Neural cell (in vitro differentiated cells): Measurements from ENCODE around the gene EPHA8. TPM values are rescaled to one million over a fixed set of nuclear protein-coding genes. Genes with fewer than 3 reads are reported as not detected.

Experiments used
- H2AFZ ChIP-seq: fragments of 200-600, 300-800 bp; sonication (generic), shearing (Covaris generic); 2 replicates; pipeline ENCODE4 v1.6.0; 2014; ENCODE audit warnings: low read depth, mild to moderate bottlenecking, antibody characterized with exemption, low read length, moderate library complexity
- H3F3A ChIP-seq: fragments of 200-600 bp; shearing (Covaris generic); 2 replicates; pipeline ENCODE4 v1.6.1; 2016; ENCODE audit warnings: mild to moderate bottlenecking, moderate library complexity, mixed read lengths, antibody characterized with exemption, low read length; ENCODE audit not compliant: insufficient read depth, poor library complexity, severe bottlenecking
- H3K27ac ChIP-seq: fragments of 200-600, 300-800 bp; sonication (generic), shearing (Covaris generic); 2 replicates; pipeline ENCODE4 v1.5.1; 2014; ENCODE audit warnings: mild to moderate bottlenecking, low read length, moderate library complexity
- H3K27me3 ChIP-seq: fragments of 300-800, 200-600 bp; sonication (generic), shearing (Covaris generic); 2 replicates; pipeline ENCODE4 v1.6.0; 2014; ENCODE audit warnings: mild to moderate bottlenecking, low read depth, low read length, moderate library complexity; ENCODE audit not compliant: insufficient read depth
- H3K36me3 ChIP-seq: fragments of 300-800, 200-600 bp; sonication (generic), shearing (Covaris generic); 2 replicates; pipeline ENCODE4 v1.5.1; 2014; ENCODE audit warnings: mild to moderate bottlenecking, antibody characterized with exemption, low read length, moderate library complexity; ENCODE audit not compliant: insufficient read depth
- H3K4me2 ChIP-seq: fragments of 300-800, 200-600 bp; sonication (generic), shearing (Covaris generic); 2 replicates; pipeline ENCODE4 v1.6.0; 2014; ENCODE audit warnings: mild to moderate bottlenecking, low read length
- H3K4me3 ChIP-seq: fragments of 300-800, 200-600 bp; sonication (generic), shearing (Covaris generic); 2 replicates; pipeline ENCODE4 v1.5.1; 2014; ENCODE audit warnings: mild to moderate bottlenecking, low read length, moderate library complexity
- H3K79me2 ChIP-seq: fragments of 200-600 bp; shearing (Covaris generic); replicated peaks from 2 replicates; pipeline ENCODE4 v1.6.0; 2014; ENCODE audit warnings: mild to moderate bottlenecking, low read length, moderate library complexity; ENCODE audit not compliant: insufficient read depth
- H3K9ac ChIP-seq: fragments of 300-800, 200-600 bp; sonication (generic), shearing (Covaris generic); 2 replicates; pipeline ENCODE4 v1.6.1; 2016; ENCODE audit warnings: mild to moderate bottlenecking, low read length, mixed read lengths
- H3K9me2 ChIP-seq: fragments of 200-600 bp; shearing (Covaris generic); 2 replicates; pipeline ENCODE4 v1.6.1; 2016; ENCODE audit warnings: mild to moderate bottlenecking, low read length, mixed read lengths; ENCODE audit not compliant: insufficient read depth
- H3K9me3 ChIP-seq: fragments of 200-600, 300-800 bp; sonication (generic), shearing (Covaris generic); 2 replicates; pipeline ENCODE4 v1.6.1; 2016; ENCODE audit warnings: mild to moderate bottlenecking, mixed run types, low read length, moderate library complexity, mixed read lengths
- H4K20me1 ChIP-seq: fragments of 200-600 bp; shearing (Covaris generic); 2 replicates; pipeline ENCODE4 v1.6.1; 2016; ENCODE audit warnings: mild to moderate bottlenecking, mixed run types; ENCODE audit not compliant: insufficient read depth
- EP300 ChIP-seq: fragments of 450-650 bp; conservative IDR thresholded peaks from 2 replicates; pipeline ENCODE4 v1.6.1; 2014; ENCODE audit warnings: antibody characterized with exemption, mild to moderate bottlenecking, moderate library complexity; ENCODE audit not compliant: poor library complexity, severe bottlenecking
- EZH2 ChIP-seq: fragments of 200-600, 300-800 bp; shearing (Covaris generic), sonication (generic); IDR thresholded peaks from 2 replicates; pipeline ENCODE4 v1.6.1; 2014; ENCODE audit warnings: antibody characterized with exemption, low read length, borderline replicate concordance, mild to moderate bottlenecking; ENCODE audit not compliant: insufficient read depth, poor library complexity, severe bottlenecking
- MXI1 ChIP-seq: fragments of 450-650 bp; conservative IDR thresholded peaks from 2 replicates; pipeline ENCODE4 v1.6.1; 2014; ENCODE audit warnings: antibody characterized with exemption, mild to moderate bottlenecking; ENCODE audit not compliant: poor library complexity, severe bottlenecking
- POLR2AphosphoS5 ChIP-seq: IDR thresholded peaks from 2 replicates; pipeline ENCODE4 v1.6.1; 2012
- RAD21 ChIP-seq: fragments of 450-650 bp; conservative IDR thresholded peaks from 2 replicates; pipeline ENCODE4 v1.6.1; 2014; ENCODE audit warnings: antibody characterized with exemption, mild to moderate bottlenecking, moderate library complexity
- SMC3 ChIP-seq: fragments of 450-650 bp; conservative IDR thresholded peaks from 2 replicates; pipeline ENCODE4 v1.6.1; 2014; ENCODE audit warnings: antibody characterized with exemption, mild to moderate bottlenecking, moderate library complexity; ENCODE audit not compliant: poor library complexity
- TAF1 ChIP-seq: IDR thresholded peaks from 2 replicates; pipeline ENCODE4 v1.6.1; 2012; ENCODE audit warnings: low read depth
- polyA plus RNA-seq: library from polyadenylated mRNA; depleted of rRNA; stranded (reverse); fragments of >200 nt; gene quantifications from 2 replicates; pipeline ENCODE4 v1.2.3, GENCODE V29; 2014
- TF ChIP-seq, protein P1 (sequence below): IDR thresholded peaks from 2 replicates; pipeline ENCODE4 v1.6.1; 2012; ENCODE audit warnings: borderline replicate concordance
- TF ChIP-seq, protein P2 (sequence below): fragments of 450-650 bp; IDR thresholded peaks from 2 replicates; pipeline ENCODE4 v1.5.1; 2014; ENCODE audit warnings: antibody characterized with exemption, mild to moderate bottlenecking, moderate library complexity; ENCODE audit not compliant: poor library complexity, severe bottlenecking

Gene EPHA8
- polyA plus RNA-seq, 1 donor from 2014 or later = 4.7 TPM

DNA sequence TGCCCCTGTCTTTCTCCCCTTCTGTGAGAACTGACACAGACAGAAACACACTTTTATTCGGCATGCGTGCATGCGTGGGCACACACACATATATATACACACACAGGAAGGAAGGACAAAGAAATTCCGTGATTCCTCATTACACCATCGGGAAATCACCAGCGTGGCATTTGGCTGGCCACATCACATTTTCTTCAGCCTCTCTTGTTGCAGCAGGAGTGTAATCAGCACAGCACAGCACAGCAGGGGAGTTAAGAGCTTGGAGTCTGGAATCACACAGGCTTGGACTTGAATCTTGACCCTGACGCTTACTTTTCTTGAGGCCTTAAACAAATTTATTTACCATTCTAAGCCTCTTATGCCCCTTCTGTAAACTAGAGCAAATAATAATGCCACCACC lies 45.3 kb upstream of the EPHA8 start:
- no peaks in the 10 kb centered on the region for H3K9me3 ChIP-seq
- peak overlapping the region; percentile 63 for H3K27ac ChIP-seq
- no peaks in the 10 kb centered on the region for H4K20me1 ChIP-seq
- no peaks in the 10 kb centered on the region for H3K79me2 ChIP-seq
- no peaks in the 10 kb centered on the region for H3K9me2 ChIP-seq
- H3K9ac ChIP-seq = no peak overlapping the region
- H2AFZ ChIP-seq = no peak overlapping the region
- no peaks in the 10 kb centered on the region for H3K27me3 ChIP-seq
- H3K4me2 ChIP-seq = no peak overlapping the region
- TF ChIP-seq SMC3 (no peak), POLR2AphosphoS5 (peak; percentile 7)
- no peaks in the 10 kb centered on the region for H3F3A ChIP-seq
- no peak overlapping the region for H3K4me3 ChIP-seq
- H3K36me3 ChIP-seq = peaks cover 7% of the 10 kb centered on the region

DNA sequence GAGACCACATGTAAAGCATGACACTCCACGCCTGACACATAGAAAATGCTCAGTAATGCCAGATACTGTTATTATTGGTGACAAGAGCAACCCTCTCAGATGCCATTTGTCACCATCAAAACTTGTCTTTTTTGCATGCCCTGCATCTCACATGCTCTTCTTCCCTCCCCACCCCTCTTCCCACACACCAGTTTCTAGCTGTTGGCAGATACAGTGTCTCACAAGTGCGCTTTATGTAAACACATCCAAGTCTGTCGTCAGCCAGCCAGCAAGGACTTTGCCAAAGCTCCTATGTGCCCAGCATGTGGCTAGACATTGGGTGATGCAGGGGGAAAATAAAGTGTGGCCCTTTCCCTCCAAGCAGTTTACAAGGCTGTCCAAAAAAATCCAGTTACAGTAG lies 44.9 kb upstream of the EPHA8 start:
- Histone ChIP-seq H3K4me3 (no peak overlapping the region), H3K9ac (no peak overlapping the region), H2AFZ (no peak overlapping the region), H3F3A (no peaks in the 10 kb centered on the region), H3K27ac (peak overlapping the region; percentile 63), H4K20me1 (no peaks in the 10 kb centered on the region), H3K36me3 (peaks cover 7% of the 10 kb centered on the region), H3K27me3 (no peaks in the 10 kb centered on the region), H3K4me2 (no peak overlapping the region), H3K9me3 (no peaks in the 10 kb centered on the region), H3K79me2 (no peaks in the 10 kb centered on the region), H3K9me2 (no peaks in the 10 kb centered on the region)
- TF ChIP-seq, protein P1, sequence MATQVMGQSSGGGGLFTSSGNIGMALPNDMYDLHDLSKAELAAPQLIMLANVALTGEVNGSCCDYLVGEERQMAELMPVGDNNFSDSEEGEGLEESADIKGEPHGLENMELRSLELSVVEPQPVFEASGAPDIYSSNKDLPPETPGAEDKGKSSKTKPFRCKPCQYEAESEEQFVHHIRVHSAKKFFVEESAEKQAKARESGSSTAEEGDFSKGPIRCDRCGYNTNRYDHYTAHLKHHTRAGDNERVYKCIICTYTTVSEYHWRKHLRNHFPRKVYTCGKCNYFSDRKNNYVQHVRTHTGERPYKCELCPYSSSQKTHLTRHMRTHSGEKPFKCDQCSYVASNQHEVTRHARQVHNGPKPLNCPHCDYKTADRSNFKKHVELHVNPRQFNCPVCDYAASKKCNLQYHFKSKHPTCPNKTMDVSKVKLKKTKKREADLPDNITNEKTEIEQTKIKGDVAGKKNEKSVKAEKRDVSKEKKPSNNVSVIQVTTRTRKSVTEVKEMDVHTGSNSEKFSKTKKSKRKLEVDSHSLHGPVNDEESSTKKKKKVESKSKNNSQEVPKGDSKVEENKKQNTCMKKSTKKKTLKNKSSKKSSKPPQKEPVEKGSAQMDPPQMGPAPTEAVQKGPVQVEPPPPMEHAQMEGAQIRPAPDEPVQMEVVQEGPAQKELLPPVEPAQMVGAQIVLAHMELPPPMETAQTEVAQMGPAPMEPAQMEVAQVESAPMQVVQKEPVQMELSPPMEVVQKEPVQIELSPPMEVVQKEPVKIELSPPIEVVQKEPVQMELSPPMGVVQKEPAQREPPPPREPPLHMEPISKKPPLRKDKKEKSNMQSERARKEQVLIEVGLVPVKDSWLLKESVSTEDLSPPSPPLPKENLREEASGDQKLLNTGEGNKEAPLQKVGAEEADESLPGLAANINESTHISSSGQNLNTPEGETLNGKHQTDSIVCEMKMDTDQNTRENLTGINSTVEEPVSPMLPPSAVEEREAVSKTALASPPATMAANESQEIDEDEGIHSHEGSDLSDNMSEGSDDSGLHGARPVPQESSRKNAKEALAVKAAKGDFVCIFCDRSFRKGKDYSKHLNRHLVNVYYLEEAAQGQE = no peak
- TF ChIP-seq SMC3 (no peak), POLR2AphosphoS5 (no peak)

DNA sequence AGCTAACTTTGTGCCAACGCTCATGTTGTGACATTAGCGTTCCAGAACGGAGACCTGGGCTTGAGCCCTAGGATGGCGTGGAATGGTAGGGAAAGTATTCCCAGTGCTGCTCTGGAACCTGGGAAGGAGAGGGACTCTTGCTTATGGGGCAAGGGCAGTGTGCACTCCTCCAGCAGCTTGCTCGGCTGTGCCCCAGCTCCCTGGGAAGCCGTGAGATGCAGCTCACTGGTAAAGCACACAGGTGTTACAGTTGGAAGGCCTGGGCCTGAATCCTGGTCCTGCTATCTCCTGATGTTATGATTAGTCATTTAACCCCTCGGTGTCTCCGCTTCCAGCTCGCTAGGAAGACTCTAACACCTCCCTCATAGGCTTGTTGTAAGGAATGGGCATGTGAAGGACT lies 42.4 kb upstream of the EPHA8 start:
- H3K79me2 ChIP-seq = no peaks in the 10 kb centered on the region
- TF ChIP-seq RAD21 (no peak), MXI1 (no peak), TAF1 (no peak), SMC3 (no peak), EP300 (no peak), EZH2 (no peak)
- TF ChIP-seq, protein P1 = no peak
- TF ChIP-seq, protein P2, sequence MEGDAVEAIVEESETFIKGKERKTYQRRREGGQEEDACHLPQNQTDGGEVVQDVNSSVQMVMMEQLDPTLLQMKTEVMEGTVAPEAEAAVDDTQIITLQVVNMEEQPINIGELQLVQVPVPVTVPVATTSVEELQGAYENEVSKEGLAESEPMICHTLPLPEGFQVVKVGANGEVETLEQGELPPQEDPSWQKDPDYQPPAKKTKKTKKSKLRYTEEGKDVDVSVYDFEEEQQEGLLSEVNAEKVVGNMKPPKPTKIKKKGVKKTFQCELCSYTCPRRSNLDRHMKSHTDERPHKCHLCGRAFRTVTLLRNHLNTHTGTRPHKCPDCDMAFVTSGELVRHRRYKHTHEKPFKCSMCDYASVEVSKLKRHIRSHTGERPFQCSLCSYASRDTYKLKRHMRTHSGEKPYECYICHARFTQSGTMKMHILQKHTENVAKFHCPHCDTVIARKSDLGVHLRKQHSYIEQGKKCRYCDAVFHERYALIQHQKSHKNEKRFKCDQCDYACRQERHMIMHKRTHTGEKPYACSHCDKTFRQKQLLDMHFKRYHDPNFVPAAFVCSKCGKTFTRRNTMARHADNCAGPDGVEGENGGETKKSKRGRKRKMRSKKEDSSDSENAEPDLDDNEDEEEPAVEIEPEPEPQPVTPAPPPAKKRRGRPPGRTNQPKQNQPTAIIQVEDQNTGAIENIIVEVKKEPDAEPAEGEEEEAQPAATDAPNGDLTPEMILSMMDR = no peak
- H3K4me3 ChIP-seq = no peak overlapping the region
- H3K27ac ChIP-seq = no peak overlapping the region
- no peak overlapping the region for H2AFZ ChIP-seq
- H3K4me2 ChIP-seq = no peak overlapping the region
- H4K20me1 ChIP-seq = no peaks in the 10 kb centered on the region
- no peaks in the 10 kb centered on the region for H3F3A ChIP-seq
- no peaks in the 10 kb centered on the region for H3K9me2 ChIP-seq
- no peaks in the 10 kb centered on the region for H3K27me3 ChIP-seq
- H3K9ac ChIP-seq = no peak overlapping the region
- H3K36me3 ChIP-seq = peaks cover under 1% of the 10 kb centered on the region
- no peaks in the 10 kb centered on the region for H3K9me3 ChIP-seq
